Central memory CD8-positive, alpha-beta T cell (primary cell): ENCODE data around the gene RAB22A.
A peak's percentile ranks its signal among the peaks of the same experiment; 100 is the strongest.

ENCODE experiments used
- ATAC-seq: fragments of 150-1000 bp; cut with Tn5 transposase; replicated peaks from 2 replicates; pipeline ENCODE4 v1.10.0; 2022; ENCODE audit warnings: mild to moderate bottlenecking, moderate FRiP score, moderate number of reproducible peaks; ENCODE audit not compliant: poor library complexity, severe bottlenecking; ENCODE audit errors: extremely low read depth
- DNase-seq, 2 donors: peaks; one replicate each; pipeline ENCODE4 v3.0.0; 2021; ENCODE audit warnings: low spot score in 2 of 2
- H3K27ac Mint-ChIP-seq: one replicate; pipeline ENCODE4 v1.8.0; 2022; ENCODE audit warnings: low read depth, mild to moderate bottlenecking, moderate library complexity, mixed read lengths
- H3K27me3 Mint-ChIP-seq: one replicate; pipeline ENCODE4 v1.8.0; 2022; ENCODE audit warnings: mixed read lengths
- H3K36me3 Mint-ChIP-seq: one replicate; pipeline ENCODE4 v1.8.0; 2022; ENCODE audit warnings: mild to moderate bottlenecking, moderate library complexity, mixed read lengths; ENCODE audit not compliant: insufficient read depth
- H3K4me1 Mint-ChIP-seq: one replicate; pipeline ENCODE4 v1.8.0; 2022; ENCODE audit warnings: mixed read lengths
- H3K4me3 Mint-ChIP-seq: one replicate; pipeline ENCODE4 v1.8.0; 2022; ENCODE audit warnings: mild to moderate bottlenecking, moderate library complexity, mixed read lengths
- H3K9me3 Mint-ChIP-seq: one replicate; pipeline ENCODE4 v1.8.0; 2022; ENCODE audit warnings: mixed read lengths

RAB22A gene

GRCh38 chr20:58286729-58287128, 22.8 kb upstream of the RAB22A start:
- DNase-seq: no peak
- H3K27ac Mint-ChIP-seq: no peak overlapping the region
- H3K36me3 Mint-ChIP-seq: peaks cover 3% of the 10 kb centered on the region
- H3K27me3 Mint-ChIP-seq: no peaks in the 10 kb centered on the region
- H3K4me3 Mint-ChIP-seq: no peak overlapping the region
- H3K4me1 Mint-ChIP-seq: peaks cover 23% of the 10 kb centered on the region
- H3K9me3 Mint-ChIP-seq: no peaks in the 10 kb centered on the region
- no peak for ATAC-seq

- Mint-ChIP-seq H3K27ac (peak overlapping the region; percentile 26), H3K4me1 (peaks cover 23% of the 10 kb centered on the region)
These were observed 21.9 kb upstream of the RAB22A start for GRCh38 chr20:58287638-58288037.

GRCh38 chr20:58289143-58289542, 20.4 kb upstream of the RAB22A start:
- ATAC-seq (no peak), DNase-seq (no peak)
- Mint-ChIP-seq H3K4me3 (no peak overlapping the region), H3K9me3 (no peaks in the 10 kb centered on the region), H3K27ac (no peak overlapping the region), H3K4me1 (peaks cover 17% of the 10 kb centered on the region), H3K27me3 (no peaks in the 10 kb centered on the region), H3K36me3 (peaks cover 5% of the 10 kb centered on the region)

More at GRCh38 chr20:58287638-58288037, 21.9 kb upstream of the RAB22A start:
- Mint-ChIP-seq H3K9me3 (no peaks in the 10 kb centered on the region), H3K27me3 (no peaks in the 10 kb centered on the region), H3K4me3 (no peak overlapping the region), H3K36me3 (peaks cover 3% of the 10 kb centered on the region)
- no peak for ATAC-seq
- no peak for DNase-seq

GRCh38 chr20:58293453-58293852, 16.1 kb upstream of the RAB22A start:
- ATAC-seq (no peak), DNase-seq (no peak)
- no peaks in the 10 kb centered on the region for H3K27me3 Mint-ChIP-seq
- peaks cover 2% of the 10 kb centered on the region for H3K36me3 Mint-ChIP-seq
- no peak overlapping the region for H3K27ac Mint-ChIP-seq
- H3K9me3 Mint-ChIP-seq: no peaks in the 10 kb centered on the region
- H3K4me3 Mint-ChIP-seq: no peak overlapping the region
- H3K4me1 Mint-ChIP-seq: peaks cover 15% of the 10 kb centered on the region

- Mint-ChIP-seq H3K4me1 (peaks cover 15% of the 10 kb centered on the region), H3K9me3 (no peaks in the 10 kb centered on the region), H3K27me3 (no peaks in the 10 kb centered on the region), H3K27ac (peak overlapping the region; percentile 5), H3K4me3 (no peak overlapping the region), H3K36me3 (peaks cover 2% of the 10 kb centered on the region)
- DNase-seq (no peak), ATAC-seq (no peak)
These were observed 14.7 kb upstream of the RAB22A start for GRCh38 chr20:58294497-58295455.

GRCh38 chr20:58296051-58296837, 13.3 kb upstream of the RAB22A start:
- Mint-ChIP-seq H3K27me3 (no peaks in the 10 kb centered on the region), H3K36me3 (peaks cover 2% of the 10 kb centered on the region), H3K4me1 (peaks cover 18% of the 10 kb centered on the region), H3K9me3 (no peaks in the 10 kb centered on the region), H3K4me3 (no peak overlapping the region), H3K27ac (no peak overlapping the region)
- ATAC-seq (no peak), DNase-seq (no peak)

GRCh38 chr20:58297394-58297793, 12.1 kb upstream of the RAB22A start:
- H3K27me3 Mint-ChIP-seq: no peaks in the 10 kb centered on the region
- ATAC-seq: no peak
- H3K4me3 Mint-ChIP-seq: no peak overlapping the region
- H3K9me3 Mint-ChIP-seq: no peaks in the 10 kb centered on the region
- no peak overlapping the region for H3K27ac Mint-ChIP-seq
- peaks cover 2% of the 10 kb centered on the region for H3K36me3 Mint-ChIP-seq
- H3K4me1 Mint-ChIP-seq: peaks cover 14% of the 10 kb centered on the region
- no peak for DNase-seq

DNA sequence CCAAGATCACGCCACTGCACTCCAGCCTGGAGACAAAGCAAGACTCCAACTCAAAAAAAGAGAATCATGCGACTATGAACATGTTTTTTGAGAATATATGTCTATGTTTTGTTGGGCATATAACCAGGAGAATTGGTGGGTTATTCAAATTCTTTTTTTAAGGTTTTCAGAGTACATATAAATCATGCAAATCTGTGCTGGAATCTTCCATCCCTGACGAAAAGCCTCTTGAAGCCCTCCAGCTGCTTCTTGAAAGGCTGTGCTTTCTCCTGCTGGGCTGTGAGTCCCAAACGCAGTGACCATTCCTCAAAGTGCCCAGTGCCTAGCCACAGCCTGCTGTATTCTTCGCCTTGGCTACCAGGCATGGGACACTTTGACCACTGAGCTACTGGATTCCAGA, 9.2 kb upstream of the RAB22A start:
- Mint-ChIP-seq H3K4me3 (no peak overlapping the region), H3K27ac (no peak overlapping the region), H3K4me1 (peaks cover 14% of the 10 kb centered on the region), H3K9me3 (no peaks in the 10 kb centered on the region), H3K36me3 (no peaks in the 10 kb centered on the region), H3K27me3 (no peaks in the 10 kb centered on the region)
- no peak for DNase-seq
- ATAC-seq: no peak

DNA sequence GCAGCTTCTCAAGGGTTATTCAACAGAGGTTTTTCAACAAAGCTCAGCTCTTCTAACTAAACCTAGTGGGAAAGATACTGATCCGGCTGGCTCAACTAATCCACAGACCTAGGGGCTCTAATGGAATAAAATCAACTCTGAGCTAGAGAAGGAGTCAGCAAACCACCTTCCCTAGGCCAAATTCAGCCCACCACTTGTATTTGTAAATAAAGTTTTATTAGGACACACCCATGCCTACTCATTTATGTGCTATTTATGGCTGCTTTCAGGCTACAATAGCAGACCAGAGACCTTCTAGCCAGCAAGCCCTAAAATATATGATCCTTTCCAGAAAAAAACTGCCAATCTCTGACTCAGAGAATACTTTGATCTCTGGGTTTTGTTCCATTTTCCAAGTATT, 6.0 kb upstream of the RAB22A start:
- peaks cover 19% of the 10 kb centered on the region for H3K4me1 Mint-ChIP-seq
- peak overlapping the region; percentile 8 for H3K27ac Mint-ChIP-seq
- no peaks in the 10 kb centered on the region for H3K27me3 Mint-ChIP-seq
- H3K9me3 Mint-ChIP-seq: no peaks in the 10 kb centered on the region
- no peak for ATAC-seq
- H3K36me3 Mint-ChIP-seq: peaks cover 12% of the 10 kb centered on the region
- DNase-seq: no peak
- no peak overlapping the region for H3K4me3 Mint-ChIP-seq

- DNase-seq: no peak
- peak overlapping the region; percentile 97 for H3K27ac Mint-ChIP-seq
- H3K4me1 Mint-ChIP-seq: peaks cover 21% of the 10 kb centered on the region
- H3K36me3 Mint-ChIP-seq: peaks cover 13% of the 10 kb centered on the region
- H3K9me3 Mint-ChIP-seq: no peaks in the 10 kb centered on the region
- no peaks in the 10 kb centered on the region for H3K27me3 Mint-ChIP-seq
- no peak for ATAC-seq
- H3K4me3 Mint-ChIP-seq: no peak overlapping the region
These were observed 4.5 kb upstream of the RAB22A start for GRCh38 chr20:58305061-58305460.

DNA sequence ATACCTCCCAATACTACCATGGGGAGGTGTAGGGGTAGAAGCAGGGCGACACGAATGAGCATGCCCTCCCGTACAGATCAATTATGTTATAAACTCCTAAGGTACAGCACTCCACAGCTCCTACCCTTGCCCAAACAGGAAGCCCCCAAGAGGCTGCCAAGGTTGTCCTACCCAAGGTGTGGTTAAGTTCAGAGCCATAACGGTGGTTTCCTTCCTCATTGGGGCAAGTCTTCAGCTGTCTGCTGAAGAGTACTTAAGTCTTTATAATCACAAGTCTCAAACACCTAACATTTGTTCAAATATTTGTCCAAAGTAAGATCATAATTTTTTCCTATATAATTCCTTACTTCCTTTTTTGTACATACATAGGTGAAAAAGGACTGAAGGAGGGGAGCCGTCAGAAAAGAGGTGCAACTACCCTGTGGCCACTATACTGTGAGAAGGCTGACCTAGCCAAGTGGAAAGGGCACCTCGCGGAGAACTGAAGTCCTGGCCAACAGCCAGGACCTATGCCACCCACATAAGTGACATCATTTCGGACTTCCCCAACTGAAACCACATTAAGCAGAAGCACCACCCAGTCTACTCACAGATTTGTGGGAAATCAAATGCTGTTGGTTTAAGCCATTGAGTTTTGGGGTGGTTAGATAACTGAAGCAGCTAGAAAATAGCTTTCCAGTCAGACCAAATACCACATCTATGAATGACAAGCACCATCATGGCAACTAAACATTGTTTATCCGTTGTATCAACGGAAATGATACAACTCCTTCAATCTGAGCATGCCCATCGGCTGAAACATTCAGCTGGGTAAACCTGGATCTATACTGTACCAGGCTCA, 2.9 kb upstream of the RAB22A start:
- peak overlapping the region; percentile 64 for H3K4me3 Mint-ChIP-seq
- ATAC-seq: peak; percentile 82
- H3K36me3 Mint-ChIP-seq: peaks cover 16% of the 10 kb centered on the region
- H3K27ac Mint-ChIP-seq: peak overlapping the region; percentile 97
- no peaks in the 10 kb centered on the region for H3K27me3 Mint-ChIP-seq
- peak; percentile 55 to 83 for DNase-seq
- peaks cover 15% of the 10 kb centered on the region for H3K4me1 Mint-ChIP-seq
- H3K9me3 Mint-ChIP-seq: no peaks in the 10 kb centered on the region

- Mint-ChIP-seq H3K27me3 (no peaks in the 10 kb centered on the region), H3K4me3 (peak overlapping the region; percentile 64), H3K4me1 (peaks cover 15% of the 10 kb centered on the region), H3K27ac (peak overlapping the region; percentile 97), H3K36me3 (peaks cover 21% of the 10 kb centered on the region), H3K9me3 (no peaks in the 10 kb centered on the region)
- no peak for DNase-seq
- no peak for ATAC-seq
These were observed 2.2 kb upstream of the RAB22A start for GRCh38 chr20:58307270-58307669.
